HG03342 (cell line): ENCODE data around the gene MAN2A1.
A peak's percentile ranks its signal among the peaks of the same experiment; 100 is the strongest.

Source experiments
- ATAC-seq: cut with Tn5 transposase; IDR thresholded peaks from one replicate; pipeline ENCODE4 v1.9.1; 2021; ENCODE audit warnings: mild to moderate bottlenecking, moderate library complexity; ENCODE audit not compliant: unreplicated experiment

Gene MAN2A1

DNA sequence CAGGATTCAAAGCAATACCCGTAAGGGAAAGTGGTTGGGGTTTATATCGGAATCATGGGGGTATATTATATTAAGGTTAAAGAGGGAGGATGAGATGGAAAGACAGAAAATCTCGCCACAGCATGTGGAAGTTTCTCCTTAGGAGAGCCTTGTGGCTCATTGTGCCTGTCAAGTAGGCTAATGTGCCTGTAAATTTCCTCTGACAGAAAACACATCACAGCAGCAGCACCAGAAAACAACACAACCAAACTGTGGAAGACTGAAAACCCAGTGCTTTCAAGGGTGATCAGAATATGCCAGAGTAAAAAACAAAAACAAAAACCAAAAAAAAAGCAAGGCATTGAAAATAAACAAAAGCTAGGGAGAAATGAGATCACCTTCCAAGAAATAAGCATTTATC lies 11.3 kb upstream of the MAN2A1 start:
- ATAC-seq, result no peak

DNA sequence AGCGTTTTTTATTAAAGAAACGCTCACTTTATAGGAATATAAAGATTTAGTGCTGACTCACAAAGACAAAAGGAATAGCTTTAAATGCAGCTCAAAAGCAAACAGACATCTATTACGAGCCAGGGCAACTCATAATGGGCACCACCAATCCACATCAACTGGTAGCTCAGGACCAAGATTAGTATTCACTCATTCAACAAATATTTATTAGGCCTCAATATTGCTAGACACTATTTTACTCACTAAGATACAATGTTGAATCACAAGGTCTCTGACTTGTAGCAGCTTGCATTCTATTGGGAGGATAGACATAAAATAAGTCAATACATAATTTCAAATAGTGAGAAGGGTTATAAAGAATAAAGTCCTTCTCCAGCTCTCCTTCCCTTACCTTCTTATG lies 8.0 kb upstream of the MAN2A1 start:
- ATAC-seq, result no peak

DNA sequence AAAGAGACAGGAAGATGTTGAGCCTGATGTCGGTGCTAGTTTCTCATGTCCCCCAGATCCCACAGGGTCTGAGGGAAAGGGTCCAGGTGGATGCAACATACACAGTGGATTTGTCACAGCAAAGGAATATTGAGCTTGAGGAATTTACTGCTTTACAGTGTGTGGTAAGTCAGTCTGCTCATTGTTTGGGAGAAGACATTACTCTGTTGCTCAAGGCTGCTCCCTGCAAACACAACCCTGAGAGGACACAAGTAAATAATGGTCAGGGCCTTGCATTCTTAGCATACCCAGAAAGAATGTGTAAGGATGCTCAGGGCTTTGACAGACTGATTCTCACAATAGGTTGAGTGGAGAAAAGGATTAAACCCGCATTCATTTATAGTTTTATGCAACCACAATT lies 7.3 kb upstream of the MAN2A1 start:
- ATAC-seq, result no peak

DNA sequence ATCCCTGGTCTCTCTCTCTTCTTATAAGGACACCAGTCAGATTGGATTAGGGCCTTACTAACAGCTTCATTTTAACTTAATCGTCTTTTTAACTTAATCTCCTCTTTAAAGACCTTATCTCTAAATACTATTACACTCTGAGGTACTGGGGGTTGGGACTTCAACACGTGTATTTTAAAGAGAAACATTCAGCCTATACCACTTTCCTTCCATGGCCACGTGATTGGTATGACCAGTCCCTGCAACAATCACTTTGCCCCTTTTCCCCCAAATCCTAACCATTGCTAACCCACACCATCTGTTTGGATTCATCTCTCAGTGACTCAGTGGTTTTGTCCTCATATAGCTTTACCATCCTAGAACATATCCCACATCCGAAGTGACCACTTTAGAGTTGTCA lies 3.8 kb upstream of the MAN2A1 start:
- no peak for ATAC-seq

DNA sequence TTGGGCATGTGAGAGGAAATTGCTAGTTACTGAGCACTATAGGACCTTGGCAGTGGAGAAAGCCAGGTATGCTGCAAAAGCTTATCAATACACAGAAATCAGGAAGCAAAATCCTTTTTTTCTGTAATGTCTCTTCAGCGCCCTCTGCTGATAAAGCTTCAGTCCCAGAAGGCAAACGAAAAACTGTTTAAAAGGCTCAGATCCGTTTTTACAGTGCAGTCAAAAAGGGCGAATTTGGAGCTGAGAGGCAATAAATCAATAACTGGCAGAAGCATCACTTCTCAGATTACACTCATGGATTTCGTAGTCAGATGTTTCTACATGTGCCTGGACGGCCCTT lies 1.1 kb upstream of the MAN2A1 start:
- peak; percentile 3 for ATAC-seq

DNA sequence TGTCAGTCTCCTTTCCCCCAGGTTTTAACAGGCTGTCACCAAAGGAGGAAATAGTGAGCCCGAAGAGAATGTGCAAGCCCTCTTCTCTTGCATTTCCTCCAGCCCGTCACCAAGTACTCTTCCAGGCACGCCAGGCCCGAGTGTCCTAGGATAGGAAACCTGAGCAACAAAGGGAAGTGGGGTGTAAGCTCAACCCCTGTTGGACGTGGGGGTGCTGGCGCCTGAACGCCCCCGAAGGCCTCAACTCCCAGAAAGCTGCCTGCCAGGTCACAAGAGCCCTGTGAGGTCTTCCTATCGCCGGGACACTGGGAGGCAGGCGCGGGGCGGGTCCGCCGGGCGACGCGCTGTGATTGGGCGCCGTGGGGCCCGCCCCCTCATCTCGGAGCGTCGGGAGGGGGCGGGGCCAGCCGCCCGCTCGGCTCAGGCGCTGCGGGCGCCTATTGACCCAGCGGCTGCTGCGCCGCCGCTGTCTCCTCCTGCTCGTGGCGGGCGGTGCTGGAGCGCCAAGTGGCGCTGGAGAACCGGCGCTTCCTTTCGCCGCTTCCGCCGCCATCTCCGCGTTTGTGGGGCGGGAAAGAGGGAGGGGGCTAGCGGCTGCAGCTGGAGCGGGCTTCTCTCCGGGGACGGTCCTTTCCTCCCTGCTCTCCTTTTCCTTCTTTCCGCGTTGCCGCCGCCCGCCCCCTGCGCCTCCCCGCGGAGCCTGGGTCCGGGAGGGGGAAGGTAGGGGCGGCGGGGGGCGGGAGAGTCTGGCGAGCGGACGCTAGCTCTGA lies 572 bp upstream of the MAN2A1 start:
- ATAC-seq, result peak; percentile 79

DNA sequence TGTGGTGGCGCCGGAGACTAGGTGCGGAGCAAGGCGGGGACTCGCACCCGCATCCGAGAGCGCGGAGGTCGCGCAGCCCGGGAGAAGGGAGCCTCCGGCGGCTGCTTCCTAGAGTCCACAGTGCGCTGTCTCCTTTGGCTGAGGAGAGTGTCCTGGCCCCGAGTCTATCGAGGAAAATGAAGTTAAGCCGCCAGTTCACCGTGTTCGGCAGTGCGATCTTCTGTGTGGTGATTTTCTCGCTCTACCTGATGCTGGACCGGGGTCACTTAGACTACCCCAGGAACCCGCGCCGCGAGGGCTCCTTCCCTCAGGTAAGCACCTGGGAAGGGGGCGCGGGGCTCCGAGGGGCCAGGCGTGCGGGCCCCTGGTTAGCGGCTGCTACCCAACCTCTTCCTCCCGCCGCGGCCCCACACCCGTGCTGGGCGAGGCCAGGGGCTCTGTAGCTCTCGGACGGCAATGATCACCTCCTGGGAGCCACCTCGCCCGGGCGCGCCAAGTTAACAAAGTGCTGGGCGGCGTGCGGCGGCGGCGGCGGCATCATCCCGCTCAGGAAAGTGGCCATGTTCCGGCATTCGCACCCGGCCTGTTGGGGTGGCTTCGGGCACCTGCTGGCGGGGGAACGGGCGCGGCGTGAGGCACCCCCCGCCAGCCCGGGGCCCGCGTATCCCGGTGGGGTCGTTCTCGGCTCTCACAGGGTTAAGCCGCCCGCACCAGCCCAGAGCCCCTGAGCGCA lies 681 bp downstream of the MAN2A1 start:
- ATAC-seq, result peak; percentile 5

DNA sequence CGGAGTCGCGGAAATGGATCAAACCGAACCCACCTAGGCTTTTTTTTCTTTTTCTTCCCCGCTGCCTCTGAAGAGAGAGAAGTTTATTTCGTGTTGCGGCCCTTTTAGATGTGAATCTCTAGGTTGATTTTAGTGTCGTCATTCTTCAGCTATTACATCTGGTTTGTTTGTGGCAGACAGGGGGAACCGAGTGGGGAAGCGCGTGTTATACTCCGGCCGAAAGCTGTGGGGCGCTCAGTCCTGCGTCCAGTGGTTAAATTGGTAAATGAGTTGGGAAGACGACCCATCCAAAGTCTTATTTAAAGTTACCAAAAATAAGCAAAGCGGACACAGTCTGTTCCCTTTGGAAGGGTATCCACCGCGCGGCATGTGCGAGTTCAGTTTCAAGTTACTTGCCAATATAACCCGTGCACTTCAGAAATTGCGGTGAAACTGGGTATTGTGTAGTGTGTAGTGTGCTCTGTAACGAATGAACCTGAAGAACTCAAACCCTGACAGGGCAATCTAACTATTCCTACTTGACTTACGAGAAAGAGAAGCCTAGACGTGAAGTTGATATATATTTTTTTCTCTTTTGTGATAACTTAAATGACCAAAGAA lies 1.3 kb downstream of the MAN2A1 start:
- peak; percentile 18 for ATAC-seq

DNA sequence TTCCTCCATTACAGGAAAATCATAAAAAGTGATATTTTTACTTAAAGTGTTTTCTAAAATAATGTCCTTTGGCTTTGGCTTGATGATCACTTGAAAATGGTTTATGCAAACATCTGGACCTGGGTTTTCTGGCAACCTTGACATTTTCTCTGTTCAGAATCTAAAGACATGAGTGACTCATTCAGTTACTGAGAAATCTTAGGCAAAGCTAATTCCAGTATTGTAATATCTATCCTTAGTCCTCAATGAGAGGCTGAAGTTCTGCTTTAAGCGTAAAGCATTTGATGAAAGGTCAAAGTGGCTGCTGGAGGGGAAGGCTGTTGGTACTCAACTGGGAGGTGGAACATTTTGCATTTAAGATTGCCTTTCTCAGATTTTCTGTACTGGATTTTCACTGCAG lies 2.3 kb downstream of the MAN2A1 start:
- ATAC-seq, result no peak

DNA sequence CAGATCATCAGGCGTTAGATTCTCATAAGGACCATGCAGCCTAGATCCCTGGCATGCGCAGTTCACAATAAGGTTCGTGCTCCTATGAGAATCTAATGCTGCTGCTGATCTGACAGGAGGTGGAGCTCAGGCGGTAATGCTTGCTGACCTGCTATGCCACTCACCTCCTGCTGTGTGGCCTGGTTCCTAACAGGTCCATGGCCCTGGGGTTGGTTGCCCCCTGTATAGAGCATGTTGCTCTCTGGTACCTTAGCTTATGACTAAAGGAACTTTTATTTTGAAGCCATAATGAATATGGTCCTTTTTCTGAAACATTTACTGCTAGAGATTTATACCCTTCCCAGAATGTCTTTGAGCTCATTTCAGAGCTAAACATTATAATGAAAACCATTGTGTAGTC lies 3.1 kb downstream of the MAN2A1 start:
- ATAC-seq, result no peak

DNA sequence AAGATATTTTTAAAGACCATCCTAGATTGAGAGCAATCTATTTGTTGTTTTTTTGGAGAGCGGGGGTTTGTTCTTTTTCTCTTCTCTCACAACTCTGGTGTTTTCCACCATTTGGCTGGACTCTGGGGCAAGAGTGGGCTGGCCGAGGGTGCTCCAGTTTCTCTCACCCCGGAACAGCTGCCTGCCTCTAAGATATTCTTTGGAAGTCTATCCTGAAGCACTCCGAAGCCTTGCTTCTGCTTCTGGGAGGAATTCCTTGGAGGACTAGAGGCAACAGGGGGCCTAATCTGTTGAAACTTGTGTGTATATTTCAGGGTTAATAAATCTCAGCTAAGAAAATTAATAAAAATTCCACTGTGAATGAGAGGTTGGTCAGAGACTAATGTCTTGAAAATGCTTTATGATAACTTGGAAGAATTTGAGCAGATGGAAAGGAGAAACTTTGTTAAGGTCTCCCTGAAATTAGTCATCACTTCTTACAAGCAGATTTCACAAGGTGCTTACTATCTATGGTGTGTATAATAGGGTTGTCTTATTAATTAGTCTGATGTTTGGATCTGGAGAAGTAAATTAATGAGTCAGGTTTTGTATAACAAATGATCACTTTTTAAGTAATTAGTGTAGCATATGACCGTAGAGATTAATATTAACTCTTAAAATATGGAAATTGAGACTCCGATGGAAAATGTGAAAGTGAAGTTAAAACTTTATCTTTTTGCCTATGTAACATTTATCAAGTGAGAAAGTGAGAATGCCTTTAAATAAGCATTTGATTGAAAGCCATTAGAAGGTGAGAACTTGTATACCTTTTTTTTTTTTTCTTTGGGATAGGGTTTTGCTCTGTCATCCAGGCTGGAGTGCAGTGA lies 4.0 kb downstream of the MAN2A1 start:
- no peak for ATAC-seq

DNA sequence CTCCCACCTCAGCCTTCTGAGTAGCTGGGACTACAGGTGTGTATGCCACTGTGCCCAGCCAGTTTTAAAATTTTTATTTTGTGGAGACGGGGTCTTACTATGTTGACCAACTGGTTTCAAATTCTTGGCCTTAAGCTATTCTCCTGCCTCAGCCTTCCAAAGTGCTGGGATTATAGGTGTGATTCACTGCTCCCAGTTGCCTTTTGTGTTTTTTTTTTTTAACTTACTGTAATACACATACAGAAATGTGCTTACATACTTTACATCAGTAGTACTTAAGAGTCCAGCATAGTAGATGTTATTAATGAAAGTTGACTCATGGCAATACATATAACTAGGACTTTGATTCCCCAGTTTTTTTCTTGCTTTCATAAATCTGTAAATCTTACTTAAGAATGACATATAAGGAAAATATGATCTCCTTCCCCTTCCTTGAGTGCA lies 4.7 kb downstream of the MAN2A1 start:
- no peak for ATAC-seq

DNA sequence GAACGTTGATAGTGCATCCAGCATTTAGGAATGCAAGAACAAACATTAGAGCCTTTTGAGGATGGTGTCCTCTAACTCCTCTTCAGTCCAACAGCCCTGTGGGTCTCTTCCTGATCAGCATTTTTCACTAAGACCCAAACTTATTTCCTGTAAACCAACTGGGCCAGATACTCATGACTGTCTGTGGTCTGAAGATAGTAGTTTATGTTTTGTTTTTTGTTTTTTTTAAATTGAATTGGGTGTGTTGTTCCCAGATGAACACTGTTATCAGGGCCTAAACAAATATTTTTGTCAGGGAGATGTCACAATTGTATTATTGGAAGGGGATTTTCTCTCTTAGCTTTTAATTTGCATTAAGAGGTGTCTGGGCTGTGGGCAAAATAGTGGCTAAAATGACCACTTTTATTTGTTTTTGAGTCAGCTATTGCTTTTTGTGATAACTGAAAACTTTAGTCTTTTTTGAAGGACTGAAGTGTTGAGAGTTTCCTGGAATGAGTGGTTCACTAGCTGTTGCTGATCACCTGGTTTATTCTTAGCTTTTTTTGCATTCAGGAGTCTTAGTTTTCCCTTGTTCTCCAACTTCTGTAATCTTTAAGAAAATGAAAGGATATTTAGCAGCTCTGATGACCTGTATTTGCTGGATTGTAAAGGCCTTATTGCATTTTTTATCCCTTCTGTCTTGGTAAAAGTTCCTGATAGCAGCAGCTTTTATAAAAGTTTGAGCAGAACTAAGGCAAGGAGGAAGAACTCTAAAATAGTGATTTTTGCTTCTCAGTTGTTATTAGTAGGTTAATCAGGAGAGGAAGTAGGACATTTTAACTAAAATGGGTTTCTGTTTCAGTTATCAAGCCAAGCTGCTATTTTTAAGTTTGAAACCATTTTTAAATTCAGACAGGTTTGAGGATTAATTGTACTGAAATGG lies 5.5 kb downstream of the MAN2A1 start:
- ATAC-seq, result peak; percentile 65

DNA sequence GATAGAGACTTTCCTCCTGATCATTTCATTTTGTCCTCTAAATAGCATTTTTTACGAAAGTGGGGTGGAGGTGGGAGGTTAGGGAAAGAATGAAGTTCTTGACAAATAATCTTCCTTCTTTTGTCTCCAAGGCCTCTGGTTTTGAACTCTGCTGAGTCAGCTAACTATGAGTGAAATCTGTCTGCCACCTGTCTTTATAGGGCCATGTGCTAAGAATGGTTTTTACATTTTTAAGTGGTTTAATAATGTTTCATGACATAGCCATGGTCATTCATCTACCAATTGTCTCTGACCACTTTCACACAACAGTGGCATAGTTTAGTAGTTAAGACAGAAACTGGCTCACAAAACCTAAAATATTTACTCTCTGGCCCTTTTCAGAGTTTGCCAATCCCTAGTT lies 7.6 kb downstream of the MAN2A1 start:
- ATAC-seq, result no peak

DNA sequence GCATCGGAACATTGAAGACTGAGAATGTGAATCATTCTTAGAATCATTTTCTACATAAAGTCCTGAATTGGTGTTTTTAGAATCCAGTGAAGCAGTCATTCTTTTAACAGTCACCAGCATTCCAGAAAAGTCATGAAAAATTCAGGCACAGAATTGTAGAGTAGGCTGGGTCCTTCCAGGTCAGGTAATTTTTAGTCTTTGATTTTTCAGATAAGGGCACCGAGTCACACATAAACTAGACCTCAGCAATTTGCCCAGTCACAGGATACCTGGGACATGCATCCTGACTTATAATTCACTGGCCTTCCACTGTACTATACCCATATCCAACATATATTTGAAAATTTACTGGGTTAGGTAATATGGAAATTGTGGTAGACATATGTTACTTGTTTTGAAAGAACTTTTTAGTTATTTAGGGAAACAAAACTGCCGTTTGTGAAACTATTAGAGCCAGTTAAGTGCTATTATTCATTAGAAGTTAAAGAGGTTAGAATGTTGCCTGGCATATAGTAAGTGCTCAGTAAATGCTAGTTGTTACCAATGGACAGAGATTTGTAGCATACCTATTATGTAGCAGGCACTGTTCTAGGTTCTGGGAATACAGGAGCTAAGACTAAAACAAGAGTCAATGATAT lies 10.9 kb downstream of the MAN2A1 start:
- no peak for ATAC-seq

DNA sequence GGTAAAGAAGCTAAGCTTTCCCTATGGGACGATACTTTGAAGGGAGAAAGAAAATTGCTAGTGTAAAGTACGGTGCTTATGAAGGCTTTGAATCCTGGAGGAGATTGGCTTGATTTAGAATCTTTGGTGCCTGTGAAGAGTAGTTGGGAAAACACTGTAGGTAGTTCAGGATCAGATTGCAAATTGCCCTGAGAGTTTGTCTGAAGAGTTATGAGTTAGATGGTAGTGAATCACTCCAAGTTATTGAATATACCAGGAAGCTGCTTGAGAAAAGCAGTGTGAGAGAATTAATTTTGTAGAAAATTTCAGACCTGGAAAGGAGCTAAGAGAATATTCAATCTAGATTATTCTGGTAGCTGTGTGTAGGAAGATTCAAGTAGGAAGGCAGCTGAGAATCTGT lies 11.5 kb downstream of the MAN2A1 start:
- ATAC-seq, result no peak

DNA sequence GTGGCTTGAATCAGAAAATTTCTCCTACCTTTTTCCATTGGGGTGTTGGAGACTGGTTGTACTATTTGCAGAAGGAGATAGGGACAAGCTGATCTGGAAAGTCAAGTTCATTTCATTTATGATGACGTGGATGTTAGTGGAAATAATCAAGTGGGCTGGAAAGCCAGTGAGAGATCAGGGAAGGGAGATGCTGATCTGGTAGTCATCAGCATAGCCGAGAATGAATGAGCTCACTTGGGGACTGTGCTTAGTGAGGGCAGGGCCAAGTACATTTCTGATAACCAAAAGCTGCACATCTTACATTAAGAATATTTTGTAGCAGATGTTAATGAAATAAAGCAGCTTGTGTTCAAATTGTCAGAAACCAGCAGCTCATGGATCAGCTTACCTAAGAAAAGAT lies 12.1 kb downstream of the MAN2A1 start:
- no peak for ATAC-seq

DNA sequence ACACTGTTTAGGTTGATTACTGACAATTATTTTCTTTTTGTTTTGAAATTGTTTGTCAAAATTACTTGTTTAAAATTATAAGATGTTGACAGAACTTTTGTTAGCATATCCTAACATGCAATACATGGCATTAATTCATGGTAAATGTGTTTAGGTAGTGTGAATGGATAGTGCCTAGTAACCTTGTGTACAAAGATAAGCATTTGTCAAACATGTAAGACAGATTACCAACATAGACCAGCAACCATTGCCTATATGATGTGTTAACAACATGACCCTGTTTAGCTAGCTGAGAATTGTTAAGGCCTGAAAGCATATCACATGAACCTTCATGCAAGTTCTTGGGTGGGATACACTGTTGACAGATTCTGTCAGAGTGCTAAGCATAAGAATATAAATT lies 13.4 kb downstream of the MAN2A1 start:
- no peak for ATAC-seq

DNA sequence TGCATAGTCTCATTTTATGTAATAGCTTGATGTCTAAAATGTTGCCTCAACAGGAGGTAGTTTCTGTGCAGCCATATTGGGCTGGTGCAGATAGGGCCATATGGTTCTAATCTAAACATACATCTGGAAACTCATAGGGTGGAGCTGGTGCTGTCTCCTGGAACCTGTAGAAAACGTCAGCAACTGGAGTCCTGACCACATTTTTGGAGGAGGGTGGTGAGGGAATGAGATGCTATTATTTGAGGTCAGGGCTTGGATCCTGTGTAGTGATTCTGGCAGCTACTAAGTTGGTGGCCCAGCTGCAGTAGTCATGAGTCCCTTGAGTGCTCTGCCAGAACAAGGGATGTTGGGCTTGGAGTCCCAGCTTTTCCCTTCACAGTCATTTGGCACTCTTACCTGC lies 14.1 kb downstream of the MAN2A1 start:
- no peak for ATAC-seq
